Testis (tissue), 3 donors: ENCODE measurements around the gene KRTAP10-9. TPM values are rescaled to one million over a fixed set of nuclear protein-coding genes. Genes with fewer than 3 reads are reported as not detected.
"Not testable (repeated sequence)": the region's sequence is repeated elsewhere in the genome, so short reads cannot be mapped to it uniquely, and the experiment has no call there.

Experiments
- DNase-seq: peaks from one replicate; pipeline ENCODE4 v3.0.0-alpha.2; 2019
- H3K27ac ChIP-seq, 2 donors: fragments of 200-600 bp; sonication (generic); one replicate each; pipeline ENCODE4 v1.5.1; 2019
- H3K27me3 ChIP-seq: fragments of 200-600 bp; sonication (generic); one replicate; pipeline ENCODE4 v1.5.1; 2019
- H3K36me3 ChIP-seq: fragments of 200-600 bp; sonication (generic); one replicate; pipeline ENCODE4 v1.5.1; 2017; ENCODE audit warnings: low read depth; ENCODE audit errors: missing control alignments
- H3K4me1 ChIP-seq: fragments of 200-600 bp; sonication (generic); one replicate; pipeline ENCODE4 v1.5.1; 2019
- H3K4me3 ChIP-seq, 2 donors: fragments of 200-600 bp; sonication (generic); one replicate each; pipeline ENCODE4 v1.5.1; 2017 to 2019
- H3K9me3 ChIP-seq: fragments of 200-600 bp; sonication (generic); one replicate; pipeline ENCODE4 v1.5.1; 2017
- CTCF ChIP-seq, 3 experiments: fragments of 450-650 bp in 2 of 3; fragments of 200-600 bp in 1 of 3; sonication (generic) in 1 of 3; IDR thresholded peaks; one replicate each; pipeline ENCODE4 v1.5.1; 2016 to 2019; ENCODE audit warnings: antibody characterized with exemption in 3 of 3, mild to moderate bottlenecking in 2 of 3, moderate library complexity in 1 of 3
- POLR2A ChIP-seq: fragments of 450-650 bp; IDR thresholded peaks from one replicate; pipeline ENCODE4 v1.6.1; 2017; ENCODE audit warnings: antibody characterized with exemption, mild to moderate bottlenecking, moderate library complexity
- WGBS, 2 donors: methylation state at CpG; one replicate each; pipeline ENCODE4 v1.1.5; 2018; 5-methylcytosine and 5-hydroxymethylcytosine counted together
- intact Hi-C: fragments of 100-400 bp; cut with DNase I; formaldehyde crosslinking; loops from one replicate; pipeline ENCODE4 v1.15.1; 2023; ENCODE audit warnings: low total_unique reads
- polyA plus RNA-seq: library from polyadenylated mRNA; stranded (reverse); fragments of 350-450 nt; fragmentation: Illumina TruSeq; extraction: RNeasy Lipid Tissue Mini Kit (QIAGEN cat#74804); gene quantifications from one replicate; pipeline ENCODE4 v1.2.3, GENCODE V29; 2014; ENCODE audit warnings: low read depth, low replicate concordance; ENCODE audit not compliant: insufficient read depth
- total RNA-seq, 2 donors: library from RNA; depleted of rRNA; stranded (reverse); fragments of >200 nt; gene quantifications; one replicate each; pipeline ENCODE4 v1.2.3, GENCODE V29; 2016

KRTAP10-9 gene
- total and polyA plus RNA-seq, 3 donors from 2014 or later = not detected

- no peak overlapping the region for H3K27ac ChIP-seq
- TF ChIP-seq POLR2A (no peak), CTCF (IDR thresholded peaks at IDR 0.05) (no peak)
- WGBS, 2 donors = 87 to 90% methylated on average over 6 of the region's 6 CpGs
- H3K4me1 ChIP-seq = no peaks in the 10 kb centered on the region
- H3K9me3 ChIP-seq = no peaks in the 10 kb centered on the region
- DNase-seq = no peak
- H3K36me3 ChIP-seq = no peaks in the 10 kb centered on the region
- no peaks in the 10 kb centered on the region for H3K27me3 ChIP-seq
- intact Hi-C loops = no loop called here
- no peak overlapping the region for H3K4me3 ChIP-seq
Measured at GRCh38 chr21:44619886-44620285, 7.0 kb upstream of the KRTAP10-9 start.

DNA sequence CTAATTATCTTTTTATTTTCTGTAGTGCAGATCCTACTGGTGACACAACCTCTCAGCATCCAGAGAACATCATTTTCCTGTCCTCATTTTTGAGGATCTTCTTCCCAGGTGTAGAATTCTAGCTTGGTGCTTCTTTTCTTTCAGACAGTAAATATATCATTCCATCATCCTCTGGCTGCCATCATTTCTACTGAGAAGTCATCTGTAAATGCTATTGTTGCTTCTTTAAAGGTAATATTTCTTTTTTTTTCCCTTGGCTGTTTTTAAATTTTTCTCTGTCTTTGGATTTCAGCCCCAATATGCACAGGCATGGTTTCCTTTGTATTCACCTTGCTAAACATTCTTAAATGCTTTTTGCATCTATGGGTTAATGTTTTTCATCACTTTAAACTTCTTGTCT is 3.3 kb upstream of the KRTAP10-9 start:
- no peaks in the 10 kb centered on the region for H3K27me3 ChIP-seq
- TF ChIP-seq CTCF (IDR thresholded peaks at IDR 0.05) = no peak
- no peak for TF ChIP-seq POLR2A
- no peaks in the 10 kb centered on the region for H3K9me3 ChIP-seq
- H3K4me1 ChIP-seq = no peaks in the 10 kb centered on the region
- H3K4me3 ChIP-seq = no peak overlapping the region
- H3K27ac ChIP-seq = no peak overlapping the region
- no peaks in the 10 kb centered on the region for H3K36me3 ChIP-seq
- no peak for DNase-seq
- intact Hi-C loops = no loop called here

- intact Hi-C loops = no loop called here
- WGBS, 2 donors = 92 to 93% methylated on average over 7 of the region's 7 CpGs
- no peak for DNase-seq
- Histone ChIP-seq H3K36me3 (no peaks in the 10 kb centered on the region), H3K27me3 (no peaks in the 10 kb centered on the region), H3K9me3 (no peaks in the 10 kb centered on the region), H3K4me3 (no peak overlapping the region), H3K27ac (no peak overlapping the region), H3K4me1 (no peaks in the 10 kb centered on the region)
- TF ChIP-seq POLR2A (no peak), CTCF (IDR thresholded peaks at IDR 0.05) (no peak)
Measured at GRCh38 chr21:44625756-44626155, 1.1 kb upstream of the KRTAP10-9 start.

DNA sequence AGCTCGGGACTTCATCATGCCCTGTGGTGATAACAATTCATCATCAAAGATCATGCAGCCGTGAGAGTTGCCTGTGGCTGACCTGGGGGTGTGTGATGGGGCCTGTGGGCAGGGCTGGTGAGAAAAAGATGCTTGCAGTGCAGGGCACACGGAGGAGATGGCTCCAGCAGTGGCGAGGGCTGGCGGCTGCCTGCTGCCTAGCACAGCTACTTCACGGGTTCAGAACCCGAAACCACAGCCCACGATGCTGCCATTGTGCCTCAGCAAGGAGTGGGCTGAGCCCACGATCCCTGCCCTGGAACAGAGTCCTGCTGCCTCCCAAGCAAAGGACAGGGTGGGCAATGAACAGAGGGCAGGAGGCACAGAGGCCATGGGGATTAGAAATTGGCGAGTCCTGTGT is 631 bp upstream of the KRTAP10-9 start:
- Histone ChIP-seq H3K9me3 (no peaks in the 10 kb centered on the region), H3K4me3 (no peak overlapping the region), H3K4me1 (no peaks in the 10 kb centered on the region), H3K27ac (no peak overlapping the region), H3K36me3 (no peaks in the 10 kb centered on the region), H3K27me3 (no peaks in the 10 kb centered on the region)
- peak; percentile 4 for DNase-seq
- WGBS, 2 donors = 79 to 83% methylated on average over 10 of the region's 10 CpGs
- TF ChIP-seq CTCF (IDR thresholded peaks at IDR 0.05) (no peak), POLR2A (no peak)
- intact Hi-C loops = no loop called here

- H3K4me3 ChIP-seq, H3K9me3 ChIP-seq, H3K27me3 ChIP-seq, H3K4me1 ChIP-seq, H3K36me3 ChIP-seq, H3K27ac ChIP-seq, intact Hi-C loops, DNase-seq: not testable (repeated sequence)
- 84 to 88% methylated on average over 14 to 18 of the region's 20 CpGs for WGBS, 2 donors
Measured at GRCh38 chr21:44627181-44627822, 409 bp downstream of the KRTAP10-9 start.

DNA sequence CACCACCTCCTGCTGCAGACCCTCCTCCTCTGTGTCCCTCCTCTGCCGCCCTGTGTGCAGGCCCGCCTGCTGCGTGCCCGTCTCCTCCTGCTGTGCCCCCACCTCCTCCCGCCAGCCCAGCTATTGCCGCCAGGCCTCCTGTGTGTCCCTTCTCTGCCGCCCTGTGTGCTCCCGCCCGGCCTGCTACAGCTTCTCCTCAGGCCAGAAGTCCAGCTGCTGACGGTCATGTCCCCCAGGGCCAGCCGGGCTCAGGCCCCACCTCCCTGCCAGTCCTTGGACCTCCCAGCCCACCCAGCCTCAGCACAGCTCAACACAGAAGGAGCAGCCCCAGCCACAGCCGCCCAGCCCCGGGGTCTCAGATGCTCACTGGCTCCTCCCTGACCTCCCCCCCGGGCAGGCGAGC is 939 bp downstream of the KRTAP10-9 start:
- not testable (repeated sequence) for DNase-seq

More for the DNA sequence above, 939 bp downstream of the KRTAP10-9 start:
- H3K36me3 ChIP-seq, H3K27ac ChIP-seq, H3K9me3 ChIP-seq, H3K27me3 ChIP-seq, intact Hi-C loops, H3K4me3 ChIP-seq, H3K4me1 ChIP-seq: not testable (repeated sequence)
- WGBS, 2 donors = 48 to 52% methylated on average over 9 to 10 of the region's 15 CpGs
